Measurements from ENCODE around the gene NOL6.

The NOL6 gene

GRCh38 chr9:33443047-33443446 is 30.7 kb downstream of the NOL6 start:
- H3K4me3 ChIP-seq (ENCODE audit: low read length): no peak overlapping the region
- H3K9ac ChIP-seq (ENCODE audit: low read length): no peak overlapping the region
- no peaks in the 10 kb centered on the region for H3K9me2 ChIP-seq (replicated peaks; ENCODE audit: insufficient read depth, low read length)
- peaks cover 14% of the 10 kb centered on the region for H3K4me1 ChIP-seq (ENCODE audit: low read length)
- H3F3A ChIP-seq (ENCODE audit: insufficient read depth, low read length): peaks cover 17% of the 10 kb centered on the region
- peaks cover 46% of the 10 kb centered on the region for H3K79me2 ChIP-seq (ENCODE audit: low read length)
- no peaks in the 10 kb centered on the region for H4K20me1 ChIP-seq (ENCODE audit: insufficient read depth, low read length)
- no peaks in the 10 kb centered on the region for H3K27me3 ChIP-seq (replicated peaks; ENCODE audit: insufficient read depth, low read length)
- no peak for DNase-seq
- peaks cover 4% of the 10 kb centered on the region for H3K36me3 ChIP-seq (replicated peaks; ENCODE audit: insufficient read depth, low read length)
- TF ChIP-seq CTCF (IDR thresholded peaks at IDR 0.05; ENCODE audit: low read length): no peak
- H3K4me2 ChIP-seq (ENCODE audit: low read depth, low read length): no peak overlapping the region
- no peaks in the 10 kb centered on the region for H3K9me3 ChIP-seq (replicated peaks; ENCODE audit: insufficient read depth, low read length)
- H3K27ac ChIP-seq (ENCODE audit: low read length): no peak overlapping the region
- H2AFZ ChIP-seq (ENCODE audit: low read length): no peak overlapping the region

- Histone ChIP-seq H3K4me2 (ENCODE audit: low read depth, low read length) (no peak overlapping the region), H2AFZ (ENCODE audit: low read length) (no peak overlapping the region), H3K4me1 (ENCODE audit: low read length) (peaks cover 11% of the 10 kb centered on the region; the same call in 1 of the 2 replicates), H3K4me3 (ENCODE audit: low read length) (no peak overlapping the region), H3K9me2 (replicated peaks; ENCODE audit: insufficient read depth, low read length) (no peaks in the 10 kb centered on the region), H3K9ac (ENCODE audit: low read length) (no peak overlapping the region), H4K20me1 (ENCODE audit: insufficient read depth, low read length) (no peaks in the 10 kb centered on the region), H3K9me3 (replicated peaks; ENCODE audit: insufficient read depth, low read length) (no peaks in the 10 kb centered on the region), H3K27me3 (replicated peaks; ENCODE audit: insufficient read depth, low read length) (no peaks in the 10 kb centered on the region), H3K27ac (ENCODE audit: low read length) (no peak overlapping the region), H3K36me3 (replicated peaks; ENCODE audit: insufficient read depth, low read length) (peaks cover 4% of the 10 kb centered on the region), H3F3A (ENCODE audit: insufficient read depth, low read length) (peaks cover 15% of the 10 kb centered on the region), H3K79me2 (ENCODE audit: low read length) (peaks cover 38% of the 10 kb centered on the region)
- DNase-seq: no peak
- TF ChIP-seq EZH2 (optimal IDR thresholded peaks at IDR 0.05; ENCODE audit: low read depth, low read length): no peak
- TF ChIP-seq CTCF (IDR thresholded peaks at IDR 0.05; ENCODE audit: low read length): no peak
- TF ChIP-seq EZH2phosphoT487 (IDR thresholded peaks at IDR 0.05; ENCODE audit: low read length): no peak
These were observed 31.6 kb downstream of the NOL6 start for GRCh38 chr9:33442125-33442524.

- Histone ChIP-seq H4K20me1 (ENCODE audit: insufficient read depth, low read length) (no peaks in the 10 kb centered on the region), H3K9me2 (replicated peaks; ENCODE audit: insufficient read depth, low read length) (no peaks in the 10 kb centered on the region), H3K9me3 (replicated peaks; ENCODE audit: insufficient read depth, low read length) (no peaks in the 10 kb centered on the region), H3F3A (ENCODE audit: insufficient read depth, low read length) (no peaks in the 10 kb centered on the region), H3K79me2 (ENCODE audit: low read length) (peaks cover 27% of the 10 kb centered on the region), H3K4me3 (ENCODE audit: low read length) (no peak overlapping the region), H3K4me2 (ENCODE audit: low read depth, low read length) (no peak overlapping the region), H3K27me3 (replicated peaks; ENCODE audit: insufficient read depth, low read length) (no peaks in the 10 kb centered on the region), H3K9ac (ENCODE audit: low read length) (no peak overlapping the region), H3K36me3 (replicated peaks; ENCODE audit: insufficient read depth, low read length) (peaks cover 4% of the 10 kb centered on the region), H2AFZ (ENCODE audit: low read length) (no peak overlapping the region), H3K4me1 (ENCODE audit: low read length) (peaks cover 10% of the 10 kb centered on the region; the same call in 1 of the 2 replicates), H3K27ac (ENCODE audit: low read length) (no peak overlapping the region)
- no peak for DNase-seq
- no peak for TF ChIP-seq CTCF (IDR thresholded peaks at IDR 0.05; ENCODE audit: low read length)
- no peak for TF ChIP-seq EZH2phosphoT487 (IDR thresholded peaks at IDR 0.05; ENCODE audit: low read length)
- no peak for TF ChIP-seq EZH2 (optimal IDR thresholded peaks at IDR 0.05; ENCODE audit: low read depth, low read length)
These were observed 33.1 kb downstream of the NOL6 start for GRCh38 chr9:33440609-33441008.
